Natural killer cell treated with Interleukin-12 subunit alpha and Interleukin-12 subunit beta and Interleukin-15 and Interleukin-18, amount 100 ng/mL, for 72 hours (primary cell): ENCODE measurements around the gene C1orf185. TPM values are rescaled to one million over a fixed set of nuclear protein-coding genes. Genes with fewer than 3 reads are reported as not detected.
"Not testable (repeated sequence)": the region's sequence is repeated elsewhere in the genome, so short reads cannot be mapped to it uniquely, and the experiment has no call there.

Experiments used
- ATAC-seq, 2 donors: fragments of 150-1000 bp; cut with Tn5 transposase in 1 of 2; sonication (Bioruptor Pico), chemical (Tn5 transposase) in 1 of 2; 2 replicates each; pipeline ENCODE4 v1.10.0; 2021
- DNase-seq: peaks from one replicate; pipeline ENCODE4 v3.0.0; 2022; ENCODE audit warnings: low spot score
- H3K27ac Mint-ChIP-seq, 2 donors: 1 replicate in 1 of 2; 2 replicates in 1 of 2; pipeline ENCODE4 v1.8.0; 2022; ENCODE audit warnings: mixed read lengths in 2 of 2, mild to moderate bottlenecking in 1 of 2, moderate library complexity in 1 of 2
- H3K27me3 Mint-ChIP-seq, 2 donors: 1 replicate in 1 of 2; 2 replicates in 1 of 2; pipeline ENCODE4 v1.8.0; 2022; ENCODE audit warnings: mixed read lengths in 2 of 2
- H3K36me3 Mint-ChIP-seq: one replicate; pipeline ENCODE4 v1.8.0; 2022; ENCODE audit warnings: mixed read lengths
- H3K4me1 Mint-ChIP-seq, 2 donors: 1 replicate in 1 of 2; 2 replicates in 1 of 2; pipeline ENCODE4 v1.8.0; 2022; ENCODE audit warnings: low read depth in 2 of 2, mixed read lengths in 2 of 2, mild to moderate bottlenecking in 1 of 2
- H3K4me3 Mint-ChIP-seq: one replicate; pipeline ENCODE4 v1.8.0; 2022; ENCODE audit warnings: mixed read lengths
- H3K9me3 Mint-ChIP-seq: 2 replicates; pipeline ENCODE4 v1.8.0; 2022; ENCODE audit warnings: mixed read lengths
- total RNA-seq, 2 donors: library from RNA; stranded (reverse); gene quantifications; one replicate each; pipeline ENCODE4 v1.2.3, GENCODE V29; 2022

The C1orf185 gene
- total RNA-seq, 2 donors from 2014 or later: not detected

DNA sequence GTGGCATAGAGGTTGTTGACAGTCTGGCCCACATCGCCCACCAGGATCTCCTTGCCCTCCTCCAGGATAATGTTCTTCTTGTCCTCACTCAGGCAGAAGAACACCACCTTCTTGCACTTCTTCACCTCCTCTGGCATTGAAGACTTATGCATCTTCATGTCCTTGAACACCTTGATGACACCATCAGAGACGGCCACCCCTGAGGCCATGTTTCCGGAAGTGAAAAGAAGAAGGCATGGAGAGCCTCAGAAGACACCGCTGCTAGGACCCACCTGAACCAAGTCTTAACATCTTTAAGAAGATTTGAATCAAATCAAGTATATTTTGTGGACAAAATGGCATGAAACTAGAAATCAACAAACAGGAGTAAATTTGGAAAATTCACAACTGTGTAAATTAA, 56.2 kb downstream of the C1orf185 start:
- Mint-ChIP-seq H3K4me3 (no peak overlapping the region), H3K27ac (no peak overlapping the region), H3K9me3 (peaks cover 7% of the 10 kb centered on the region), H3K27me3 (peaks cover 29 to 47% of the 10 kb centered on the region in 2 donors), H3K36me3 (peaks cover 14% of the 10 kb centered on the region), H3K4me1 (peaks cover 0 to 8% of the 10 kb centered on the region in 2 donors)
- DNase-seq: no peak
- ATAC-seq: no peak

DNA sequence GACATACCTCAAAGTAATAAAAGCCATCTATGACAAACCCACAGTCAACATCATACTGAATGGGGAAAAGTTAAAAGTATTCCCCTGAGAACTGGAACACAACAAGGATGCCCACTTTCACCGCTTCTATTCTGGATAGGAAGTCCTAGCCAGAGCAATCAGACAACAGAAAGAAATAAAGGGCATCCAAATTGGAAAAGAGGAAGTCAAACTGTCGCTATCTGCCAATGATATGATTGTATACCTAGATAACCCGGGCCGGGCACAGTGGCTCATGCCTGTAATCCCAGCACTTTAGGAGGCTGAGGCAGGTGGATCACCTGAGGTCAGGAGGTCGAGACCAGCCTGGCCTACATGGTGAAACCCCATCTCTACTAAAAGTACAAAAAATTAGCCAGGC, 60.5 kb downstream of the C1orf185 start:
- not testable (repeated sequence) for ATAC-seq, H3K9me3 Mint-ChIP-seq, H3K27ac Mint-ChIP-seq, H3K4me1 Mint-ChIP-seq, DNase-seq, H3K36me3 Mint-ChIP-seq, H3K4me3 Mint-ChIP-seq
- peaks cover 17 to 31% of the 10 kb centered on the region in 2 donors for H3K27me3 Mint-ChIP-seq

DNA sequence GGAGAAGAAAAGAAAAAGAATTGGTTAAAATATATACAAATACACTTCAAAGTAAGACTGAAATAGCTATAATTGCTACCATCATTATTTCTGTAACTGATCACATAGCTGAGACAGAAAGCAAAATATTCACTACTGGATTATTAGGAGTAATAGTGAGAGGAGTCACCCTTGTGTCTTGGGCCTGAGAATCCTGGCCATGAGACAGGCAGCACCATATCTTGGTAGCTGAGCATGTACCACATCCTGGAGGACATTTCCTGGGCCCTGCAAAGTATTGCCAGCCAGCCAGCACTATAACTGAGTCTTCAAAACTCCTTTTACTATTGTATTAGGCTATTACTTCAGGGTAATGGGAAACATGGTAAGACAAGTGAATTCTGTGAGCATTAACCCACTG, 63.5 kb downstream of the C1orf185 start:
- ATAC-seq (no peak), DNase-seq (no peak)
- Mint-ChIP-seq H3K4me1 (peaks cover 0 to 4% of the 10 kb centered on the region in 2 donors), H3K36me3 (no peaks in the 10 kb centered on the region), H3K9me3 (no peaks in the 10 kb centered on the region), H3K27ac (no peak overlapping the region), H3K4me3 (no peak overlapping the region), H3K27me3 (peaks cover 3 to 9% of the 10 kb centered on the region in 2 donors)

DNA sequence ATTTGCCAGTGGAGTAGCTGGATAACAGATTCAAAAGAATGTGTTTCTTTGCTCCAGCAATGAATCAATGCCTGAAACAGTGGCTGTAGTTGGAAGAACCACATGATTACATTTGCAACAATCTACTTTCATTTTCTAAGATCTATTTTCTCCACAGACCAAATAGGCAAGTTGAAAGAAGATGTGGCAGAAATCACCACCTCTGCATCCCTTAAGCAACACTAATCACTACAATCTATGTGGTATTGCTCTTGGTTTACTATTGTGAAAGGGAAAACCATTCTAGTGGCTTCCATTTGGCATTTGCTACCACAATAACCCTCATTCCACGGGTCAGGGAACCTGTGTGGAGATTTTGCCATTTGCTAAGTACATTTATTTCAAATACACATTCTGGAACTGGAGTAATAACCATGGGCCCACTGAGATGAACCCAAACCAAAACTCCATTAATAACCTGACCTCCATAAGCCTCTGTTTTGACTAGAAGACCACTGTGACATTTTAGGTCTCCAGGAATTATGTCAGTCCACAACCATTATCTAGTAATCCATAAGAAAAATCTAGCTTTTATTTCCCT, 66.3 kb downstream of the C1orf185 start:
- DNase-seq (no peak), ATAC-seq (peak; percentile 20 to 63)
- peaks cover 0 to 4% of the 10 kb centered on the region in 2 donors for H3K4me1 Mint-ChIP-seq
- no peaks in the 10 kb centered on the region for H3K9me3 Mint-ChIP-seq
- no peak overlapping the region for H3K27ac Mint-ChIP-seq
- peaks cover 9 to 13% of the 10 kb centered on the region in 2 donors for H3K27me3 Mint-ChIP-seq
- H3K36me3 Mint-ChIP-seq: no peaks in the 10 kb centered on the region
- H3K4me3 Mint-ChIP-seq: no peak overlapping the region

DNA sequence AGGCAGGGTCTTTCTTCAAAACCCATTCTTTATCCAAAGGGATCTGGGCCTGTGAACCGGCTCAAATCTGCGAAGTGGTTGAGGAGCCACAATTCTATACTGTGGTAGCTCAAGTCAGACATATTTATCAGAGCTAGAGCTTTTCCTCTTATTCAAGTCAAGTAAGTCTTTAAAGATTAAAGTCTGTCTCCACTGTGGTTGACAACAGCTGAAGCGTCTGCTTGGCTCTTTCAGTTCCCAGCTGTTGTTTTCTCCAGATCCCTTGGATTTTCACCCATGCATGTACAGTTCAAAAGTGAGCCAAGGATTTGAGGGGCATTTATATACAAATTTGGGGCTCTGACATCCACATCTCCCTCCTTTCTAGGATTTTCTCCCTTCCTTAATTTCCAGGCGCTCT, 66.9 kb downstream of the C1orf185 start:
- H3K27ac Mint-ChIP-seq: no peak overlapping the region
- peaks cover 9 to 18% of the 10 kb centered on the region in 2 donors for H3K27me3 Mint-ChIP-seq
- peaks cover 0 to 4% of the 10 kb centered on the region in 2 donors for H3K4me1 Mint-ChIP-seq
- no peaks in the 10 kb centered on the region for H3K9me3 Mint-ChIP-seq
- H3K36me3 Mint-ChIP-seq: no peaks in the 10 kb centered on the region
- no peak overlapping the region for H3K4me3 Mint-ChIP-seq
- ATAC-seq (no peak), DNase-seq (no peak)

DNA sequence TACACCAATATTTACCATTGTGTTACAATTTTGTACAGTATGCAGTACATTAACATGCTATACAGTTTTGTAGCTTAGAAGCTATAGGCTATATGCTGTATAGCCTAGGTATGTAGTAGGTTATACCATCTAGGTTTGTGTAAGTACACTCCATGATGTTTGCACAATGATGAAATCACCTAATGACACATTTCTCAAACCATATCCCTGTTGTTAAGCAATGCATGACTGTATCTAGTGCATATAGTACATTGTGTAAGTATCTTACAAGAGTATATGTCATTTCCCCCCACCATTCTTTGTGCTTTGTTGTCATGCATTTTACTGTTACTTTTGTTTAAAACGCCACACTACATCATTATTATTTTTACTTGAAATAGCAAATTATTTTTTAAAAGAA, 68.3 kb downstream of the C1orf185 start:
- peak; percentile 44 to 73 for ATAC-seq
- no peak for DNase-seq
- H3K27me3 Mint-ChIP-seq: peaks cover 13 to 27% of the 10 kb centered on the region in 2 donors
- H3K36me3 Mint-ChIP-seq: no peaks in the 10 kb centered on the region
- H3K4me1 Mint-ChIP-seq: peaks cover 0 to 7% of the 10 kb centered on the region in 2 donors
- H3K27ac Mint-ChIP-seq: no peak overlapping the region
- H3K9me3 Mint-ChIP-seq: no peaks in the 10 kb centered on the region
- H3K4me3 Mint-ChIP-seq: no peak overlapping the region

DNA sequence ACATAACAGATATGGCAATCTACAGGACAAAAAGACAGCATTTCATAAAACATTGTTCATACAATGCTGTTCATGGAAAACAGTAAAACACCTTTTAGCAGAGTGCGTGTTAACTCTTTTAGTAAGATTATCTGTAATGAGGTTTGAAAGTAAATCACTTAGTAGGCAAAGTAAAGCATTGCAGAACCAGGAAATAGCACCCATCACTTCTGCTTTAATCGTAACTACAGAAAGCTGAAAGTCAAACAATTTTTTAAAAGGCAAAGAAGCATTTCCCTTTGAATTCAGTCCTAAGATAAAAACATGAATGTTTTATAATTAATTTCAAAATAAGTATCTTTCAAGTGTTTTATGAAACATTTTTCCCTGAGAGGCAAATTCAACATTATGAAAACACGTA, 70.8 kb downstream of the C1orf185 start:
- peaks cover 0 to 6% of the 10 kb centered on the region in 2 donors for H3K4me1 Mint-ChIP-seq
- DNase-seq: no peak
- ATAC-seq: no peak
- H3K27ac Mint-ChIP-seq: no peak overlapping the region
- no peak overlapping the region for H3K4me3 Mint-ChIP-seq
- H3K36me3 Mint-ChIP-seq: no peaks in the 10 kb centered on the region
- H3K27me3 Mint-ChIP-seq: peaks cover 22 to 35% of the 10 kb centered on the region in 2 donors
- no peaks in the 10 kb centered on the region for H3K9me3 Mint-ChIP-seq

DNA sequence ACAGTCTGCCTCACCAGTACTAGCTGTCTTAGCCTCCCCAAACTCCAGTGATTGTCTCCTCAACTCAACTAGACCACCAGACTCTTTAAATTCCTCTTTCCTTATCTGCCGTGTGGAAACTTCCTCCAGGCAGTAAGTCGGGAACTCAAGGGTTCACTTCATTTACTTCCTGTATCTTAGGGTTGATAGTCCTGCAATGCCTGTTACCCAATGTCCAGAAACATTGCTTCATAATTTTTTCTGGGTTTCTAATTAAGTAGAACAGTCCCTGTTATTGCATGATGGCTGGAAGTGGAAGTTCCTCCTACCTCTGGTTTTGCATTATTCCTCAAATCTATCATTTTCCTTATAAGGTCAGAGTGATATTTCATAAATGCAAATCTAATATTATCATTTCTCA, 73.2 kb downstream of the C1orf185 start:
- DNase-seq: no peak
- H3K36me3 Mint-ChIP-seq: no peaks in the 10 kb centered on the region
- ATAC-seq: no peak
- no peak overlapping the region for H3K4me3 Mint-ChIP-seq
- peaks cover 0 to 3% of the 10 kb centered on the region in 2 donors for H3K4me1 Mint-ChIP-seq
- H3K9me3 Mint-ChIP-seq: no peaks in the 10 kb centered on the region
- no peak overlapping the region for H3K27ac Mint-ChIP-seq
- H3K27me3 Mint-ChIP-seq: peaks cover 29 to 46% of the 10 kb centered on the region in 2 donors

DNA sequence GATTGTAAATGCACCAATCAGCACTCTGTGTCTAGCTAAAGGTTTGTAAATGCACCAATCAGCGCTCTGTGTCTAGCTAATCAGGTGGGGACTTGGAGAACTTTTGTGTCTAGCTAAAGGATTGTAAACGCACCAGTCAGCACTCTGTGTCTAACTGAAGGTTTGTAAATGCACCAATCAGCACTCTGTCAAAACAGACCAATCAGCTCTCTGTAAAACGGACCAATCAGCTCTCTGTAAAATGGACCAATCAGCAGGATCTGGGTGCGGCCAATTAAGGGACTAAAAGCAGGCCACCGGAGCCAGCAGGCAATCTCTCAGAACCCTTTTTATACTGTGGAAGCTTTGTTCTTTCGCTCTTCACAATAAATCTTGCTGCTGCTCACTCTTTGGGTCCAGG, 76.0 kb downstream of the C1orf185 start:
- not testable (repeated sequence) for H3K4me1 Mint-ChIP-seq, H3K9me3 Mint-ChIP-seq, H3K4me3 Mint-ChIP-seq, H3K27ac Mint-ChIP-seq, H3K36me3 Mint-ChIP-seq, DNase-seq, ATAC-seq
- peaks cover 30 to 47% of the 10 kb centered on the region in 2 donors for H3K27me3 Mint-ChIP-seq

DNA sequence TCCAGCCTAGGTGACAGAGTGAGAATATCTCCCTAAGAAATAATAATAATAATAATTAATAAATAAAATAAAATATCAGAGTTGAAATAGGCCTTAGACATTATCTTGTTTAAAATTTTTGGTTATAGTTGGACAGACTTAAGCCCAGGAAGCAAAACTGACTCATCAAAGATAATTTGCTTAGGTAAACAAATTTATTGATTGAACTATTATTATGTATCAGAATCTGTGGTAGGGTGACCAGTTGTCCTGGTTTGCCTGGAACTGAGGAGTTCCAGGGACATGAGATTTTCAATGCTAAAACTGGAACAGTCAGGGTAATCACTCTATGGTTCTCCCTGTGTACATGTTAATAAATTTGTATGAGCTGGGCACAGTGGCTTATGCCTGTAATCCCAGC, 86.2 kb downstream of the C1orf185 start:
- Mint-ChIP-seq H3K36me3 (no peaks in the 10 kb centered on the region), H3K4me1 (no peaks in the 10 kb centered on the region), H3K9me3 (no peaks in the 10 kb centered on the region), H3K27me3 (no peaks in the 10 kb centered on the region), H3K27ac (no peak overlapping the region), H3K4me3 (no peak overlapping the region)
- ATAC-seq (no peak), DNase-seq (no peak)

DNA sequence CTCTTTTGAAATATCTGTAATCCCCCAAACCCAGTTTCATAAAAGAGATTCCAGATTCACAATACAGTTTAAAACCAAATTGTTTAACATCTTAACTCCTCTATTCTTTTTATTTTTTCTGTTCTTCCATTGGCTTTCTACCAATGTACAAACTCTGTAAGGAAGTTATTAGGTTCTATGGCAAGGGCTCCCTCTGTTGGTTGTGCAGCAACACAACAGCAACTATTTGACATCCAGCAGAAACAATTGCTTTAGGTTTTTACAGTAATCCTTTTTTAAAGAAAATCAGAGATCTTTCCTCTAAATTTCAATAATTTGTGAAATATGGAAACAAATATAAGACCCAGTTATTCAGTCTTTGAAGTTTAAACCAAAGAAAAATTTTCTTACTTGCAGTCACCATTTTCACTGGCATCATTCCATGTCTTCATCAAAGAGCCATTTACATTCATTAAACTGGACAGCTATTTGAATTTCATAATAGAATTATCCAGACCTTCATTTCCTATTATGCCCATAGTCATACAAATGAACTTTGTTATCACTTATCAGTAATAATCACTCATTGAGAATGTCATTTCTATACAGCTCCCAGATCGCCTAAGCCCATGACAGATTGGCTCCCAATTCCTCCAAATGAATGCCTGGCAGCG, 87.5 kb downstream of the C1orf185 start:
- no peaks in the 10 kb centered on the region for H3K9me3 Mint-ChIP-seq
- no peaks in the 10 kb centered on the region for H3K4me1 Mint-ChIP-seq
- DNase-seq: no peak

DNA sequence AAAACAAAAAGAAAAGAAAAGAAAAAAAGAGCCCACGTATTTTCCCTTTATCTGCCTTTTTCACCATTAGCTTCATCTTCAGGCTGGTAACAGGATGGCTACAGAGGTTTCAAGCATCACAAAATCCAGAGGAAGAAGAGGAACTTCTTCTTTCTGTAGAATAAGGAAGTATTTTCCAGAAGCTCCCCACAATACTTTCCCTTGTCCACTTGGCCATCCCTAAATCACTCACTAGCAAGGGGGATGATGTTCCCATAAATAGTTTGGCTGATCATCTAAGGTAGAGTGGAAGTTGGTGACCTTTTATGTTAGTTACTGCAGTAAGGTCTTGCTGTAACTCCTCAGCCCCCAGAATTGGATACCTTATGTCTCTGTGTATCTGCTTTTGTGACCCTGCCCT, 88.9 kb downstream of the C1orf185 start:
- Mint-ChIP-seq H3K36me3 (no peaks in the 10 kb centered on the region), H3K4me1 (no peaks in the 10 kb centered on the region), H3K27me3 (peaks cover 0 to 1% of the 10 kb centered on the region in 2 donors), H3K27ac (no peak overlapping the region), H3K9me3 (no peaks in the 10 kb centered on the region), H3K4me3 (no peak overlapping the region)
- ATAC-seq (no peak), DNase-seq (no peak)

More for the DNA sequence above, 87.5 kb downstream of the C1orf185 start:
- Mint-ChIP-seq H3K27me3 (no peaks in the 10 kb centered on the region), H3K4me3 (no peak overlapping the region), H3K27ac (no peak overlapping the region), H3K36me3 (no peaks in the 10 kb centered on the region)
- no peak for ATAC-seq

DNA sequence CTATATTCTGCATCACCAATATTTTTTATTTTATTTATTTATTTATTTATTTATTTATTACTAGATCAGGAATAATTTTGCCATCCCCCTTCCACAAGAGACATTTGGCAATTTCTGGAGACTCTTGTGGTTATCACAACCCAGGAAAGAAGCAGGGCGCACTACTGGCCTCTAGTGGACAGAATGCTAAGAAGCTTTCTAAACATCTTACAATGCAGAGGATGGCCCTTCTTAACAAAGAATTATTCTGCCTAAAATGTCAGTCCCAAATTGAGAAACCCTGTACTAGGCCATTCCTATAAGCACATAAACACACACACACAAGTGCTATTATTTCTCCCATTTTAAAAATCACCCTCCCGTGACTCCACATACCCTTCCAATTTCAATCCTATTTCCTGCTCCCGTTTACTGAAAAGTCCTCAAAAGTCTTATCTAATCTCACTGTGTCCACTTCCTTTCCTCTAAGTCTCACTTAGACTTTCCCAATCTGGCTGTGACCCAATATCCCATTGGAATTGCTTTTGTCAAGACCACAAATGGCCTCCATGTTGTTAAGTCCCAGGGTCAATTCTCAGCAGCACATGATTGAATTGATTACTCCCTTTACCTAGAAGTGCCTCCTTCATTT, 90.3 kb downstream of the C1orf185 start:
- no peaks in the 10 kb centered on the region for H3K9me3 Mint-ChIP-seq
- DNase-seq (no peak), ATAC-seq (no peak)
- no peak overlapping the region for H3K27ac Mint-ChIP-seq
- H3K4me1 Mint-ChIP-seq: no peaks in the 10 kb centered on the region
- peaks cover 0 to 6% of the 10 kb centered on the region in 2 donors for H3K27me3 Mint-ChIP-seq
- no peaks in the 10 kb centered on the region for H3K36me3 Mint-ChIP-seq
- H3K4me3 Mint-ChIP-seq: no peak overlapping the region

DNA sequence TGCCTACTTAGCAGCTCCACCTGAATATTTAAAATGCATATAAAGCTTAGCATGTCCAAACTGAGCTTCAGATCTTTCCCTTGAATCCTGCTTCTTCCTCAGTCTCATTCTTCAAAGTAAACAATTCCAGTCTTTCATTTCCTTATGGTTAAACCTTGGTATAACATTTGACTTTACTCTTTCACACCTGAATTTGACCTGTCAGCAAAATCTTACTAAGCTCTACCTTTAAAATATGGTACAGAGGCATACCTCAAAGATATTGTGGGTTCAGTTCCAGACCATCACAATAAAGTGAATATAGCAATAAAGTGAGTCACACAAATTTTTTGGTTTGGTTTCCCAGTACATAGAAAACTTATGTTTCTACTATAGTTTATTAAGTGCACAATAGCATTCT, 91.5 kb downstream of the C1orf185 start:
- no peak overlapping the region for H3K27ac Mint-ChIP-seq
- no peaks in the 10 kb centered on the region for H3K36me3 Mint-ChIP-seq
- ATAC-seq (no peak), DNase-seq (no peak)
- H3K9me3 Mint-ChIP-seq: no peaks in the 10 kb centered on the region
- H3K4me1 Mint-ChIP-seq: no peaks in the 10 kb centered on the region
- no peak overlapping the region for H3K4me3 Mint-ChIP-seq
- H3K27me3 Mint-ChIP-seq: peaks cover 0 to 6% of the 10 kb centered on the region in 2 donors
